HG03045 (cell line): ENCODE results near the gene PARS2.

Source experiments
- ATAC-seq: cut with Tn5 transposase; IDR thresholded peaks from one replicate; pipeline ENCODE4 v1.9.1; 2021; ENCODE audit warnings: mild to moderate bottlenecking, moderate library complexity; ENCODE audit not compliant: unreplicated experiment

Gene PARS2

GRCh38 chr1:54764133-54764921, at the start of gene PARS2:
TSS of gene PARS2 (minus strand) at chr1:54764523. CDS start at chr1:54759161, 5,362 bp downstream.
- ATAC-seq: peak; percentile 95

- ATAC-seq: no peak
Observed at GRCh38 chr1:54814126-54814498, 49.8 kb upstream of the PARS2 start.

GRCh38 chr1:54813485-54814125, 49.3 kb upstream of the PARS2 start:
- no peak for ATAC-seq

GRCh38 chr1:54812801-54813484, 48.6 kb upstream of the PARS2 start:
- ATAC-seq: no peak

- no peak for ATAC-seq
Observed at GRCh38 chr1:54811739-54812655, 47.7 kb upstream of the PARS2 start.

- ATAC-seq: no peak
Observed at GRCh38 chr1:54811066-54811465, 46.7 kb upstream of the PARS2 start.

GRCh38 chr1:54810153-54810942, 46.0 kb upstream of the PARS2 start:
- peak; percentile 68 for ATAC-seq

- no peak for ATAC-seq
Observed at GRCh38 chr1:54809496-54810074, 45.3 kb upstream of the PARS2 start.

- no peak for ATAC-seq
Observed at GRCh38 chr1:54808443-54809207, 44.3 kb upstream of the PARS2 start.

GRCh38 chr1:54807756-54808155, 43.4 kb upstream of the PARS2 start:
- ATAC-seq: no peak

GRCh38 chr1:54806931-54807611, 42.7 kb upstream of the PARS2 start:
- no peak for ATAC-seq

GRCh38 chr1:54805981-54806381, 41.7 kb upstream of the PARS2 start:
- ATAC-seq: no peak

GRCh38 chr1:54805466-54805865, 41.1 kb upstream of the PARS2 start:
- ATAC-seq: no peak

GRCh38 chr1:54804471-54805132, 40.3 kb upstream of the PARS2 start:
- no peak for ATAC-seq

- ATAC-seq: no peak
Observed at GRCh38 chr1:54803761-54804470, 39.6 kb upstream of the PARS2 start.

- ATAC-seq: peak; percentile 71
Observed at GRCh38 chr1:54800899-54801759, 36.8 kb upstream of the PARS2 start, which contains the start of gene TTC22. TSS of gene TTC22 (minus strand) at chr1:54801323. CDS start at chr1:54801163, 160 bp downstream.
